H1 (cell line): ENCODE data around the gene GNG8. TPM values are rescaled to one million over a fixed set of nuclear protein-coding genes. Genes with fewer than 3 reads are reported as not detected.

Source experiments
- CTCF ChIA-PET: fragments of 300-600 bp; sonication (Branson Sonifier 250); formaldehyde crosslinking; loops from one replicate; lab custom pipeline; 2021; ENCODE audit not compliant: partially characterized antibody; lab: Charles Lee
- POLR2A ChIA-PET: fragments of 300-600 bp; sonication (Branson Sonifier 250); formaldehyde crosslinking; loops from one replicate; lab custom pipeline; 2021; ENCODE audit warnings: inconsistent platforms; ENCODE audit not compliant: partially characterized antibody; lab: Charles Lee
- DNase-seq, 2 experiments: peaks; one replicate each; pipeline versions ENCODE4 v3.0.0 to v3.0.0-alpha.2; 2010 to 2022; ENCODE audit warnings: low spot score in 2 of 2, low read depth in 1 of 2, mixed read lengths in 1 of 2
- FAIRE-seq: peaks from 2 replicates; lab custom pipeline; 2011; peaks lifted over from hg19 to GRCh38; lab: Jason Lieb, UNC
- H2AFZ ChIP-seq: 2 replicates; pipeline ENCODE4 v1.8.1; 2012; ENCODE audit warnings: low read length, inconsistent platforms
- H2AK5ac ChIP-seq: 2 replicates; pipeline ENCODE4 v1.6.1; 2013; ENCODE audit warnings: low read depth, low read length
- H2BK120ac ChIP-seq: replicated peaks from 2 replicates; pipeline ENCODE3; 2013; ENCODE audit warnings: low read depth, low read length, inconsistent platforms
- H2BK12ac ChIP-seq: 2 replicates; pipeline ENCODE4 v1.6.1; 2013; ENCODE audit warnings: low read depth, low read length
- H2BK15ac ChIP-seq: 2 replicates; pipeline ENCODE4 v1.6.1; 2013; ENCODE audit warnings: low read length
- H2BK20ac ChIP-seq: 2 replicates; pipeline ENCODE4 v1.6.1; 2013; ENCODE audit warnings: low read length
- H2BK5ac ChIP-seq: 2 replicates; pipeline ENCODE4 v1.6.1; 2013; ENCODE audit warnings: low read depth, low read length
- H3K14ac ChIP-seq: 2 replicates; pipeline ENCODE4 v1.6.1; 2013; ENCODE audit warnings: inconsistent platforms; ENCODE audit not compliant: insufficient read length
- H3K18ac ChIP-seq: 2 replicates; pipeline ENCODE4 v1.6.1; 2013; ENCODE audit warnings: low read length; ENCODE audit errors: extremely low read depth
- H3K23ac ChIP-seq: 2 replicates; pipeline ENCODE4 v1.6.1; 2013; ENCODE audit warnings: inconsistent platforms; ENCODE audit not compliant: insufficient read length
- H3K23me2 ChIP-seq: 2 replicates; pipeline ENCODE4 v1.6.1; 2013; ENCODE audit warnings: low read depth, low read length
- H3K27ac ChIP-seq: 2 replicates; pipeline ENCODE4 v1.6.1; 2011; ENCODE audit warnings: low read depth, low read length, inconsistent platforms
- H3K27me3 ChIP-seq, 4 experiments: replicated peaks in 1 of 4; 1 replicate in 1 of 4; 2 replicates in 3 of 4; pipeline versions ENCODE4 v1.6.1 to v1.8.1; 2011 to 2013; ENCODE audit warnings: low read length in 3 of 4, mild to moderate bottlenecking in 3 of 4, inconsistent platforms in 2 of 4, mixed read lengths in 2 of 4, moderate library complexity in 1 of 4; ENCODE audit not compliant: control insufficient read depth in 3 of 4, insufficient read depth in 3 of 4; ENCODE audit errors: extremely low read depth in 1 of 4
- H3K36me3 ChIP-seq, 4 experiments: 2 replicates each; pipeline versions ENCODE4 v1.6.1 to v1.8.1; 2011 to 2013; ENCODE audit warnings: mild to moderate bottlenecking in 4 of 4, low read length in 3 of 4, moderate library complexity in 2 of 4, control low read depth in 1 of 4, inconsistent platforms in 1 of 4; ENCODE audit not compliant: insufficient read depth in 4 of 4, control insufficient read depth in 2 of 4
- H3K4ac ChIP-seq: replicated peaks from 2 replicates; pipeline ENCODE3; 2013; ENCODE audit warnings: low read length, low read depth, mixed read lengths, inconsistent platforms; ENCODE audit not compliant: insufficient read length
- H3K4me1 ChIP-seq, 4 experiments: replicated peaks in 1 of 4; 1 replicate in 1 of 4; 2 replicates in 3 of 4; pipeline versions ENCODE4 v1.6.1 to v1.8.1; 2011 to 2013; ENCODE audit warnings: low read length in 3 of 4, inconsistent platforms in 2 of 4, mixed read lengths in 1 of 4; ENCODE audit not compliant: insufficient read depth in 4 of 4, control insufficient read depth in 3 of 4
- H3K4me2 ChIP-seq, 2 experiments: 2 replicates each; pipeline versions ENCODE4 v1.6.1 to v1.8.1; 2011 to 2013; ENCODE audit warnings: low read depth in 2 of 2, low read length in 2 of 2, control low read depth in 1 of 2, inconsistent platforms in 1 of 2, mild to moderate bottlenecking in 1 of 2; ENCODE audit not compliant: insufficient read depth in 1 of 2
- H3K4me3 ChIP-seq, 4 experiments: fragments of 200-600, 300-600 bp in 1 of 4; sonication (generic), shearing (Covaris generic), sonication (Bioruptor Twin) in 1 of 4; 2 replicates each; pipeline versions ENCODE4 v1.5.1 to v1.8.1; 2011 to 2016; ENCODE audit warnings: low read length in 4 of 4, low read depth in 3 of 4, control low read depth in 2 of 4, inconsistent platforms in 2 of 4, mild to moderate bottlenecking in 2 of 4, mixed read lengths in 1 of 4, moderate library complexity in 1 of 4; ENCODE audit not compliant: insufficient read depth in 2 of 4; ENCODE audit errors: extremely low read depth in 1 of 4
- H3K56ac ChIP-seq: replicated peaks from 2 replicates; pipeline ENCODE3; 2013; ENCODE audit warnings: low read depth, mild to moderate bottlenecking, mixed read lengths, low read length, inconsistent platforms; ENCODE audit not compliant: insufficient read length
- H3K79me1 ChIP-seq: 2 replicates; pipeline ENCODE4 v1.6.1; 2013; ENCODE audit warnings: low read depth, low read length, control low read depth
- H3K79me2 ChIP-seq, 2 experiments: 2 replicates each; pipeline versions ENCODE4 v1.6.1 to v1.8.1; 2012 to 2013; ENCODE audit warnings: low read length in 2 of 2, mild to moderate bottlenecking in 2 of 2, inconsistent platforms in 1 of 2; ENCODE audit not compliant: insufficient read depth in 2 of 2, control insufficient read depth in 1 of 2
- H3K9ac ChIP-seq, 4 experiments: replicated peaks in 1 of 4; 1 replicate in 1 of 4; 2 replicates in 3 of 4; pipeline versions ENCODE4 v1.6.1 to v1.8.1; 2011 to 2013; ENCODE audit warnings: low read depth in 3 of 4, low read length in 3 of 4, control low read depth in 2 of 4, mild to moderate bottlenecking in 2 of 4, moderate library complexity in 2 of 4, inconsistent platforms in 1 of 4; ENCODE audit errors: extremely low read depth in 1 of 4
- H3K9me3 ChIP-seq, 2 experiments: 2 replicates each; pipeline versions ENCODE4 v1.6.1 to v1.8.1; 2012 to 2013; ENCODE audit warnings: mild to moderate bottlenecking in 2 of 2, moderate library complexity in 2 of 2, control low read depth in 1 of 2, inconsistent platforms in 1 of 2, low read depth in 1 of 2, low read length in 1 of 2, mixed read lengths in 1 of 2; ENCODE audit not compliant: insufficient read depth in 2 of 2
- H4K20me1 ChIP-seq, 2 experiments: replicated peaks in 1 of 2; 2 replicates each; pipeline versions ENCODE3 to v1.8.1; 2011 to 2013; ENCODE audit warnings: inconsistent platforms in 2 of 2, low read length in 2 of 2, mild to moderate bottlenecking in 1 of 2; ENCODE audit not compliant: insufficient read depth in 2 of 2, control insufficient read depth in 1 of 2
- H4K5ac ChIP-seq: 2 replicates; pipeline ENCODE4 v1.6.1; 2013; ENCODE audit warnings: low read length, low read depth, mixed read lengths, inconsistent platforms; ENCODE audit not compliant: insufficient read length
- H4K8ac ChIP-seq: 2 replicates; pipeline ENCODE4 v1.8.0; 2013; ENCODE audit warnings: mild to moderate bottlenecking, moderate library complexity, low read length, inconsistent platforms; ENCODE audit not compliant: insufficient read depth; ENCODE audit errors: extremely low read depth
- H4K91ac ChIP-seq: replicated peaks from 2 replicates; pipeline ENCODE3; 2013; ENCODE audit warnings: low read length, mixed read lengths, inconsistent platforms; ENCODE audit not compliant: insufficient read length
- CEBPB ChIP-seq: IDR thresholded peaks from 2 replicates; pipeline ENCODE4 v1.6.1; 2012; ENCODE audit warnings: low read depth, low read length
- EP300 ChIP-seq, 2 experiments: IDR thresholded peaks; 1 replicate in 1 of 2; 2 replicates in 1 of 2; pipeline ENCODE4 v1.6.1; 2011 to 2012; ENCODE audit warnings: low read depth in 2 of 2, low read length in 2 of 2, mild to moderate bottlenecking in 2 of 2, borderline replicate concordance in 1 of 2, inconsistent platforms in 1 of 2, moderate library complexity in 1 of 2
- GTF2F1 ChIP-seq: IDR thresholded peaks from 2 replicates; pipeline ENCODE4 v1.6.1; 2012; ENCODE audit warnings: low read depth, low read length, improper control_type of control experiment, borderline replicate concordance
- RNF2 ChIP-seq: fragments of 200-900, 300-1000 bp; sonication (generic); IDR thresholded peaks from 2 replicates; pipeline ENCODE4 v1.7.1; 2016; ENCODE audit warnings: borderline replicate concordance, low read depth, mild to moderate bottlenecking, antibody characterized with exemption, low read length; ENCODE audit not compliant: poor library complexity, severe bottlenecking; ENCODE audit errors: missing control alignments
- TAF1 ChIP-seq: IDR thresholded peaks from 2 replicates; pipeline ENCODE4 v1.6.1; 2011; ENCODE audit warnings: mild to moderate bottlenecking, low read depth, low read length
- YY1 ChIP-seq: IDR thresholded peaks from 2 replicates; pipeline ENCODE4 v1.6.1; 2011; ENCODE audit warnings: low read depth, mild to moderate bottlenecking, low read length
- ZNF274 ChIP-seq: IDR thresholded peaks from 2 replicates; pipeline ENCODE4 v1.7.0; 2012; ENCODE audit warnings: low read length, borderline replicate concordance; ENCODE audit errors: extremely low read depth
- WGBS, 2 experiments: shearing (Covaris generic) in 1 of 2; methylation state at CpG; one replicate each; pipeline versions ENCODE4 v1.1.6 to v1.1.7; 2013 to 2015; ENCODE audit warnings: low lambda C conversion rate in 2 of 2, mixed read lengths in 2 of 2, inconsistent platforms in 1 of 2, low coverage in 1 of 2, missing lambda C conversion rate in 1 of 2; ENCODE audit not compliant: insufficient replicate concordance in 2 of 2, insufficient coverage in 1 of 2, insufficient read length in 1 of 2; ENCODE audit errors: extremely low coverage in 1 of 2, missing lambda C conversion rate in 1 of 2; 5-methylcytosine and 5-hydroxymethylcytosine counted together
- polyA plus RNA-seq, 7 experiments: library from polyadenylated mRNA; depleted of rRNA in 3 of 7; stranded (reverse) in 5 of 7; unstranded in 2 of 7; fragments of >200 nt in 5 of 7; fragments of 200-250 nt in 2 of 7; gene quantifications; 1 replicate in 5 of 7; 2 replicates in 1 of 7; 4 replicates in 1 of 7; pipeline versions ENCODE4 v1.2.1 to v1.2.3, GENCODE V29; 2011 to 2013; ENCODE audit warnings: missing spikeins in 2 of 7, mixed read lengths in 2 of 7
- total RNA-seq: library from RNA; stranded (reverse); fragmentation: NEBNext Ultra II Directional; extraction: Animal tissue kit (Norgen Biotek cat#: 25700); gene quantifications from 2 replicates; pipeline ENCODE4 v1.2.1, GENCODE V29; 2021
- TF ChIP-seq, protein P1 (sequence below): IDR thresholded peaks from 2 replicates; pipeline ENCODE4 v1.6.1; 2011; ENCODE audit warnings: low read length, improper control_type of control experiment
- TF ChIP-seq, protein P2 (sequence below), 3 experiments: IDR thresholded peaks; 1 replicate in 2 of 3; 2 replicates in 1 of 3; pipeline versions ENCODE4 v1.5.1 to v1.6.1; 2011; ENCODE audit warnings: low read length in 3 of 3, mild to moderate bottlenecking in 3 of 3, inconsistent platforms in 2 of 3, low read depth in 1 of 3, moderate library complexity in 1 of 3; ENCODE audit not compliant: insufficient read depth in 1 of 3; ENCODE audit errors: control extremely low read depth in 1 of 3

The GNG8 gene
- total and polyA plus RNA-seq, 2 of the 8 experiments (the other 6 are each of a cell fraction or from before 2014, with no cell fraction given), result not detected

DNA sequence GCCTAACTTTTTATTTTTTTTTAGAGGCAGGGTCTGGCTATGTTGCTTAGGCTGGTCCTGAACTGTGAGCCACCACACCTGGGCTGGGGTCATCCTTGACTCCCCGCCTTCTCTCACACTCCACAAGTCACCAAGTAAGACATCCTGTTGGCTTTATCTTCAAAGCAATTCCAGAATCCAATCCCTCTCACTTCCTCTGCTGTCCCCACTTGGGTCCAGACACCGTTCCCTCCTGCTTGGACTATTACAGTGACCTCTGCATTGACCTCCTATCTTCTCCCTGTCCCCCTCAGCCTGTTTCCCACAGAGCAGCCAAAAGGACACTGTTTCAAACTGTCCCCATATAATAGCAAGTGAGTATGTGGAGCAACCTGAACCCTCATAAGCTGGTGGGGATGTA lies 4.7 kb upstream of the GNG8 start:
- no peaks in the 10 kb centered on the region for H3K79me1 ChIP-seq
- H4K91ac ChIP-seq, result no peak overlapping the region
- H3K79me2 ChIP-seq, result no peaks in the 10 kb centered on the region
- peaks cover 3 to 40% (median 33%) of the 10 kb centered on the region in 4 experiments for H3K27me3 ChIP-seq
- H3K14ac ChIP-seq, result no peak overlapping the region
- DNase-seq (no peak), FAIRE-seq (no peak)
- no peak overlapping the region for H3K23ac ChIP-seq
- no peaks in the 10 kb centered on the region for H3K9me3 ChIP-seq
- H3K4me3 ChIP-seq, result no peak overlapping the region
- H4K8ac ChIP-seq, result no peak overlapping the region
- H3K23me2 ChIP-seq, result peaks cover 17% of the 10 kb centered on the region
- H4K20me1 ChIP-seq, result peaks cover 0 to 9% of the 10 kb centered on the region in 2 experiments
- no peak overlapping the region for H2BK12ac ChIP-seq
- H3K4me2 ChIP-seq, result no peak overlapping the region; a peak in 1 of 4 replicates
- no peak overlapping the region for H3K56ac ChIP-seq
- WGBS, 2 experiments, result 74% methylated on average over 2 of the region's 2 CpGs; no CpG with 5 or more reads in 1 of the 2 experiments
- CTCF ChIA-PET, result interaction anchor here (0.8 to 1.0 kb wide), 3 partner anchors 9 to 61 kb away, joined by 3 read pairs; no protein-coding TSS in a partner anchor
- no peak overlapping the region for H2AK5ac ChIP-seq
- no peak overlapping the region for H4K5ac ChIP-seq
- H2BK15ac ChIP-seq, result no peak overlapping the region
- H3K18ac ChIP-seq, result no peak overlapping the region
- H3K27ac ChIP-seq, result no peak overlapping the region
- H2BK5ac ChIP-seq, result no peak overlapping the region
- TF ChIP-seq, protein P1, sequence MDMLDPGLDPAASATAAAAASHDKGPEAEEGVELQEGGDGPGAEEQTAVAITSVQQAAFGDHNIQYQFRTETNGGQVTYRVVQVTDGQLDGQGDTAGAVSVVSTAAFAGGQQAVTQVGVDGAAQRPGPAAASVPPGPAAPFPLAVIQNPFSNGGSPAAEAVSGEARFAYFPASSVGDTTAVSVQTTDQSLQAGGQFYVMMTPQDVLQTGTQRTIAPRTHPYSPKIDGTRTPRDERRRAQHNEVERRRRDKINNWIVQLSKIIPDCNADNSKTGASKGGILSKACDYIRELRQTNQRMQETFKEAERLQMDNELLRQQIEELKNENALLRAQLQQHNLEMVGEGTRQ, result no peak
- TF ChIP-seq ZNF274 (no peak), TAF1 (no peak), YY1 (no peak), CEBPB (no peak), EP300 (IDR thresholded peaks at IDR 0.05; ENCODE audit: borderline replicate concordance in 1 of 2, low read depth in 2 of 2, low read length in 2 of 2) (no peak), GTF2F1 (no peak), RNF2 (no peak)
- TF ChIP-seq, protein P2, sequence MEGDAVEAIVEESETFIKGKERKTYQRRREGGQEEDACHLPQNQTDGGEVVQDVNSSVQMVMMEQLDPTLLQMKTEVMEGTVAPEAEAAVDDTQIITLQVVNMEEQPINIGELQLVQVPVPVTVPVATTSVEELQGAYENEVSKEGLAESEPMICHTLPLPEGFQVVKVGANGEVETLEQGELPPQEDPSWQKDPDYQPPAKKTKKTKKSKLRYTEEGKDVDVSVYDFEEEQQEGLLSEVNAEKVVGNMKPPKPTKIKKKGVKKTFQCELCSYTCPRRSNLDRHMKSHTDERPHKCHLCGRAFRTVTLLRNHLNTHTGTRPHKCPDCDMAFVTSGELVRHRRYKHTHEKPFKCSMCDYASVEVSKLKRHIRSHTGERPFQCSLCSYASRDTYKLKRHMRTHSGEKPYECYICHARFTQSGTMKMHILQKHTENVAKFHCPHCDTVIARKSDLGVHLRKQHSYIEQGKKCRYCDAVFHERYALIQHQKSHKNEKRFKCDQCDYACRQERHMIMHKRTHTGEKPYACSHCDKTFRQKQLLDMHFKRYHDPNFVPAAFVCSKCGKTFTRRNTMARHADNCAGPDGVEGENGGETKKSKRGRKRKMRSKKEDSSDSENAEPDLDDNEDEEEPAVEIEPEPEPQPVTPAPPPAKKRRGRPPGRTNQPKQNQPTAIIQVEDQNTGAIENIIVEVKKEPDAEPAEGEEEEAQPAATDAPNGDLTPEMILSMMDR (IDR thresholded peaks at IDR 0.05; ENCODE audit: control extremely low read depth in 1 of 3, insufficient read depth in 1 of 3, low read depth in 1 of 3, low read length in 3 of 3), result no peak
- H3K4me1 ChIP-seq, result peaks cover 0 to 10% (median 6%) of the 10 kb centered on the region in 4 experiments; a peak in 5 of 7 replicates
- H3K36me3 ChIP-seq, result no peaks in the 10 kb centered on the region
- H2AFZ ChIP-seq, result no peak overlapping the region
- no peak overlapping the region for H2BK20ac ChIP-seq
- POLR2A ChIA-PET, result interaction anchor here (1.0 to 2.1 kb wide), 2 partner anchors 12 to 34 kb away, joined by 3 to 5 read pairs; no protein-coding TSS in a partner anchor
- H2BK120ac ChIP-seq, result no peak overlapping the region
- no peak overlapping the region for H3K4ac ChIP-seq
- no peak overlapping the region for H3K9ac ChIP-seq
